HG03060 (cell line): ENCODE results near the gene SPATA25.
"Not testable (repeated sequence)": the region's sequence is repeated elsewhere in the genome, so short reads cannot be mapped to it uniquely, and the experiment has no call there.

ENCODE experiments used
- ATAC-seq: cut with Tn5 transposase; IDR thresholded peaks from one replicate; pipeline ENCODE4 v1.9.1; 2021; ENCODE audit warnings: low read depth, moderate number of reproducible peaks; ENCODE audit not compliant: unreplicated experiment

The SPATA25 gene

DNA sequence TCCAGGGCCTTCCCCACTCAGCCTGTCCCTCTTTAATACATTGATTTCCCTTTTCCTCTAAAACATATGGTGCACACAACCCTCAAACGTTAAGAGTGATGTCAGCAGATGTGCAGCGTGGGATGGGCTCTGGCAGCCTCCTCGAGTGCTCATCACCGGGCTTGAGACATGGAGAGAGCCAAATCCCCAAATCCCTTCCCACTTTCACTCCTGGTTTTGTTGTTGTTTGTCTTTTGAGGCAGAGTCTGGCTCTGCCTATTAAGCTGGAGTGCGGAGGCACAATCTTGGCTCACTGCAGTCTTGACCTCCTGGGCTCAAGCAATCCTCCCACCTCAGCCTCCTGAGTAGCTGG lies 30.3 kb upstream of the SPATA25 start:
- ATAC-seq, result no peak

DNA sequence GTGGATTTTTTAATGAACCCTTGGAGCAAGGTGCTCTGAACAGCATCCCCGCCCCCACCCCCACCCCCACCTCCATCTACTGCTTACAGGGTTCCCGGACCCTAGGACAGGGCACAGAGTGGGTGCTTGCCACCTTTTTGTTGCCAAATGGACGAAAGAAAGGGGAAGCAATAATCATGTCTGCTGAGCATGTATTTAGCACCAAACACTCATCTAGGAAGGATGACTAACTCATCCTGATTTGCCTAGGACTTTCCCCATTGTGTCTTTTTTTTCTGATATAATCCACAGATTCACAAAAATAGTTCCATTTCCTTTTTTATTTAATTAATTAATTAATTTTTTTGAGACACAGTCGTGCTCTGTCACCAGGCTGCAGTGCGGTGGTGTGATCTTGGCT lies 25.7 kb upstream of the SPATA25 start:
- no peak for ATAC-seq

DNA sequence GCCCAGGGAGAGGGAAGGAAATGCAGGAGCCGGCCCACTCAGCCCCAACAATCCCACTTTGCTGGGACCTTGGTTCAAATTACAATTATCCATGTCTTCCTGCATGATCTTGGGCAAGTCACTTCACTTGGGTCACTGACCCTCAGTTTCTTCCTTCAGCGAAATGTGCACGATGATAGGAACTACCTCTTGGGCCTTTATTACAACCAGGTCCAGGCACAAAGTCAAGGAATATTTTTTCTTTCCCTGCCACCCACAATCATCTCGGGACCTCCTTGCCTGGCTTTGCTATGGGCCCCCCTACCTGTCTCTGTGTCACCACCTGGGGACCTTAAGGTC lies 24.9 kb upstream of the SPATA25 start:
- no peak for ATAC-seq

DNA sequence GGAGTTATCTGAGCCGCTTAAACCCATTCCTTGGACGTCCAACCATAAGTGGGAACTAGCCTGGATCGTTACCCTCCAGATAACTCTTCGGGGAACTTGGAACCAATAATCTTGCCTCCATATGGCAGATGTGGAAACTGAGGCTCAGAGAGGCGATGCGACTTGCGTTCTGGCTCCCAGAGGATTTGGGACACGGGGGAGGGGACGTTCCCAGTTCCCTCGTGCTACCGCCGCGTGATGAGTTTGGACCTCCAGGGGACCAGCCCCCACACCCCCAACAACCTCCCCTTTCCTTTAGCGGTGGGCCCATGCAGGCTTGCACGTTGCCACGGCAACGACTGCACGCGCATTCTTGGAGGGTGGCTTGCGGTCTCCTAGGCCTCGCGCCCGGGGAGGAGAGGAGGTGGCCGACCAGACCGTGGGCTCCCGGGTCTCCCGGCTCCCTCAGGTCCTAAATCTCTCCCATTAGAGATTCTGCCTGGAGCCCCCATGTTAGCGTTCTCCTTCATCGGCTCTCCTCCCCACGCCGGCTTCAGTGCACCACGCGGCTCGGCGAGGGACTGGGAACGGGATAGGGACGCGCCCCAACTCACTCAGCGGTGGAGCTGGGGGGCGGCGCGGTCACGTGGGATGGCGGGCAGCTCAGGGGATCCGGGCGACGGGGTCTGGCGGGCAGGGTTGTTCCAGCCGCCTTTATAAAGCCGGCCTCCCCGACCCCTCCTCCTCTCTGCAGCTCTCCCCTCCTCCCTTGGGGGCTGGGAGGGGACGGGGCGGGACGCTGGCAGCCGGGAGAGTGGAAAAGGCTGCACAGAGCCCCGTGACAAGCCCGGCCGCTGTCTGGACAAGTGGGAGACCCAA lies 24.3 kb upstream of the SPATA25 start, which contains the start of gene PLTP:
Gene PLTP, minus strand, starts transcription at position 670 of the 858 bp plus-strand sequence. CDS start 703 bp downstream, outside the sequence.
- no peak for ATAC-seq

DNA sequence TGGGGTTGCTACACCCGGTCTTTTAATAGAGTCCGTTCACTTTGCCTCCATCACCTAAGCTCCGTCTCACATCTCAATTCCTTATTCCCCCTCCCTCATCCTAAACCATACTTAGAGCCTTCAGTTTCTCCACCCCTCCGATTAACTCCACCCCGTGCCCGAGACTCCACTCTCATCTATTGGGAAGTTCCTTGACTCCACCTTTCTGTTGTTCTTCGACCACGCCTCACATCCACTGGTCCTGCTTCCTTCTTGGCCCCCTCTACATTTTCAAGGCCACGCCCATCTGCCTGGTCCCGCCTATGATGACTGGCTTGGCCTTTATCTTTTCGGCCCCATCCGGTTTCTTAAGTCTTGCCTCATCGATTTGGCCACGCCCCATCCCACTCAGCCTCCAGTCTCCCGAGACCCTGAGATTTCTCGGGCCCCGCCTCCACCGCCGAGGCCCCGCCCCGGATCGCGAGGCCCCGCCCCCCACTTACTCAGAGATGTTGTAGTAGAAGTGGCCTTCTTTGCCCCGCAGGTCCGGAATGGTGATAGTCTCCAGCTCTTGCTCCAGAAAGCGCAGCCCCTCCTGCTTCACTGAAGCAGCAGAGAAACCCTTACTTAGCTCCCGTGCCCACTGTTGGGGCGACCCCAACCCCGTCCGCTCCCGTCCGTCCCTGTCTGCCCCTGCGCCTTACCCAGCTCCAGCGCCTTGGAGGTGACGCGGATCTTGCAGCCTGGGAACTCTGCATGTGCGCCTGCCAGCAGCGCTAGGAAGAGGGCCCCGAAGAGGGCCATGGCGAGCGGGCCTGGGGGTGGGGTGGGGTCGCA lies 23.5 kb upstream of the SPATA25 start:
- peak; percentile 87 for ATAC-seq

DNA sequence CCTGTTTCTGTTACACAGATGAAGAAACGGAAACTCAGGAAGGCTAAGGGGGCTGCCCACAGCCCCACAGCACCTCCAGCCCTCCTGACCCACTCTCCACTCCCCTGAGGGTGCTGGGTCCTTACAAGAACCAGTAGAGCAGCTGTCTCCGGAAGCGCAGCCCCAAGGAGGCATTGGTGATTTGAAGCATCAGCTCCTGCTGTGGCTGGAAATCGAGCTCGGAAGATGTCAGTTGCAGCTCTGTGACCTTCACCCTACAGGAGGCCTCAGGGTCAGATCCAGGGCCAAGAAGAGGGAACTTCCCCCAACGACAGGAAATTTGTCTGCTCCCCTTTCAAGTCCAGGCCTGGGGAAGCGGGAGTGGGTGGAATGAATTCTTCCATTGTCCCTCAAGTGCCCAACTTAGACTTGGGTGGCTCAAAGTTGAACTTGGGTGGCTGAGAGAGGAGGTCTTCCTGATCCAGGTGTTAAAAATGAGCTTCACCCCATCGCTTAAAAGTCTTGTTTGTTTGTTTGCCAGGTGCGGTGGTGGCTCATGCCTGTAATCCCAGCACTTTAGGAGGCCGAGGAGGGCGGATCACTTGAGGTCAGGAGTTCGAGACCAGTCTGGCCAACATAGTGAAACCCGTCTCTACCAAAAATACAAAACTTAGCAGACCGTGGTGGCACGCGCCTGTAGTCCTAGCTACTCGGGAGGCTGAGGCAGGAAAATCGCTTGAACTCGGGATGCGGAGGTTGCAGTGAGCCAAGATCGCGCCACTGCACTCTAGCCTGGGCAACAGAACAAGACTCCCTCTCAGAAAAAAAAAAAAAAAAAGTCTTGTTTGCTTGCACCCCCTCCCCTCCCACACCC lies 22.6 kb upstream of the SPATA25 start:
- ATAC-seq, result no peak

DNA sequence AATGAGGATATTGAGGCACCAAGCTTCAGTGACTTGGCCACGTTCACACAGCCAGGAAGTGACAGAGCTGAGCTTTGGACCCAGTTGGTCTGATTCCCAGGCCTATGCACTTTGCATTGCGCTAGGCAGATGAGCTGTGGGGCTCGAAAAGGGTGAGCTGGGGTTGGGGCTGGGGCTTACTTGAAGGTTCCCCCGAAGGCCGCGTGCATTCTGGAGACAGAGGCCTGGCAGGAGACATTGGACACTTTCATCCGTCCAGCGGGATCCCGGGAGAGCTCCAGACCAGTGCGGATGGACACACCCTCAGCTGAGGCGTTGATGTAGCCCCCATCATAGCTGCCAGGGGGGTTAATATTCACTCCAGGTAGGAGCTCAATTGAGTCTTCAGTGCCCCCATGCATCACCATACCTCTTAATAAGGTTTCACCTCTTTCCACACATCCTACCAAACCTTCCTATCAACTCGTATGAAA lies 21.9 kb upstream of the SPATA25 start:
- no peak for ATAC-seq

DNA sequence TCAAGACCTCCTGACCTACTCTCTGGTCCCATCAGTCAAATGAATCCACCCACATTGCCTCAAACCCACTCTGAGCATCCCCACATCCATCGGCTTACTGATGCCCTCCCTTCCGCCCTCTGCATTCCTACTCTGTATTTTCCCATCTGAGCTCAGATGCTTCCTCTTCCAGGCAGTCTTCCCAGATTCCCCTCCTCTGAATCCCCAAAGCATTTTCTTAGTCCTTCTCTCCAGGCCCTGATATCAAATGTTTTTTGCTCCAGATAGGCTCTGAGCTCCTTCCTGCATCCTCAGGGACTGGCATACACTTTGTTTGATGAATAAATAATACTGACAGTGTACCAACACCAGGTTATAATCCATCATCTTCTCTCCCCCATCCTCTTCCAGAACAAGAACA lies 20.7 kb upstream of the SPATA25 start:
- ATAC-seq, result no peak

DNA sequence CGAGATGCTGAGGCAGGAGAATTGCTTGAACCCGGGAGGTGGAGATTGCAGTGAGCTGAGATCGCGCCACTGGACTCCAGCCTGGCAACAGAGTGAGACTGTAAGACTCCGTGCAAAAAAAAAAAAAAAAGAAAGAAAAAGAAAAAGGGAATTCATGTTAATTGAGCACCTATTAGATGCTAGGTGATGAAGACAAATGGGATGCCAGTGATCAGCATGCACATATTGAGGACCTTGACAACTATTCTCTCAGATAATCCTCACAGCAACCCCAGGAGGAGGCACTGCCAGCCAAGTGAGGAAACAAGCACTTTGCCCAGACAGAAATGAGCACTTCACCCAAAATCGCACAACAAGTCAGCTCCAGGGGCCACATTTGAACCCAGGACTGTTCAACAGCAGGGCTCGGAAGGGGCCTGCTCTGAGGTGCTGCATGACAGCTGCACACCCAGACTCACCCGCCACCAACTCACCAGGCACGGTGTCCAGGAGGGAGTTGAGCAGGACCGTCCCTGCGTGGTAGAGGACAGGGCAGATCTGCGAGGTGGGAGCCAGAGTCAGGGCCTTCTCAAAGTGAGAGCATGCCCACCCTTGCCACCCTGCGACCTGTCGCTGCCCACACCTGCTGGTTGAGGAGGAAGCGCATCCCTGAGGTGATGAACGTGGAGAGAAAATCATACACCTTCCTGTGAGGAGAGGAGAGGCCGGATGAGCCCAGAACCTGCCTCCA lies 20.0 kb upstream of the SPATA25 start:
- ATAC-seq, result no peak

DNA sequence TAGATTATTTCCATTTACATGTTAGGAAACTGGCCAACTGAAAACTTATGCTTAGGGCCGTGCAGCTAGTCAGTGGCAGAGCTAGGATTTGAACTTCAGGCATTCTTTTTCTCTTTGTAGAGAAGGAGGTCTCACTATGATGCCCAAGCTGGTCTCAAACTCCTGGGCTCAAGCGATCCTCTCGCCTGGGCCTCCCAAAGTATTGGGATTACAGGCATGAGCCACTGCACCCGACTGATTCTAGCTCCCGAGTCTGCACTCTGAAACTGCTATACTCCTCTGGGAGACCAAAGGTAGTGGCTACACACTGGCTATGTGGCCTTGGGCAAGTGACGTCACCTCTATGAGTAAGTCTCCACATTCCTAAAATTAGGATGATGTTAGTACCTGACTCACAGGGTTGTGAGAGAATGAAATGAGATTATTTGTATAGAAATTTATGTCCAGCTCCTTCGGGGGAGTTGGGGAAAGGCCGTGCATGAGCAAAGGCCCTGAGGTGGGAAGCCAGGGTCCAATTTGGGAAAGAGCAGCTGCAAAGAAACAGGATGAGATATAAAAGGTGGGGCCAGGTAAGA lies 18.2 kb upstream of the SPATA25 start:
- no peak for ATAC-seq

DNA sequence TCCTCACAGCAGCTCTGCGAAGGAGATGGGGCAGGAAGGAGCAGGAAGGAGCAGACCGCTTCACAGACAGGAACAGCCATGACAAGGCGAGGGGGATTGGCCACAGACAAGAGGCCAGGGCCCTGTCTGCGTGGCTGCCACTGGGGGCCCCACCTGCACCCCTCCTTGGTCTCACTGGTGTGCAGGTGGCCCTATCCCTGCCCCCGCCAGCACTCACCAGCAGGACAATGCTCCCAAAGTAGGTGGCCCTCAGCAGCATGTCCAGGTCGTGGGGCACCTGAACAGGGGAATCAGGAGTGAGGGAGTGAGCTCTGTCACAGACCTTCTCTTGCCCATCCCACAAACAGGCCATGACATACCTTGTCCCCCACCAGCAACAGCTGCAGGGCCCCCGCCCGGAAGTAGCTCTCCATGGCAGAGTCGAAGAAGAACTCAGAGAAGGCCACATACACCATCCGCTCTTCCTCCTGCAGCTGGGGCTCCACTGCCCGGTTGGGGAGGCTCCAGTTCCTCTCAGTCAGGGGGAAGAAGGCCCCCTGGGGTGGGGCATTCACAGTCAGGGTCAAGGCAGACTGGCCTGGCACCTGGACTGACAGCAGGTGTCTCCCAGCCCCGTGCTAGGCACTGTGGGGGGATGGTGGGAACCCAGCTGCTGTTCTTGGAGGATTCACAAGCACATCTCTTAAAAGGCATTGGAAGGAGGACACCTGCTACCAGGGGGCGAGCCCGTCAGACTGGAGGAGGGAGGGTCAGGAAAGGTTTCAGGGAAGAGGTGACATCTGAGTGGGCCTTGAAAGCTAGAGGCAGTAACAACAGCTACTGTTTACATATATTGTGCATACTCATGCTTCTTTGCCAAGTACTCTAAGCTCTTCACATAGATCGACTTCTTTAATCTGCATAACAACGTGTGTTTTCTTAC lies 17.4 kb upstream of the SPATA25 start:
- no peak for ATAC-seq

DNA sequence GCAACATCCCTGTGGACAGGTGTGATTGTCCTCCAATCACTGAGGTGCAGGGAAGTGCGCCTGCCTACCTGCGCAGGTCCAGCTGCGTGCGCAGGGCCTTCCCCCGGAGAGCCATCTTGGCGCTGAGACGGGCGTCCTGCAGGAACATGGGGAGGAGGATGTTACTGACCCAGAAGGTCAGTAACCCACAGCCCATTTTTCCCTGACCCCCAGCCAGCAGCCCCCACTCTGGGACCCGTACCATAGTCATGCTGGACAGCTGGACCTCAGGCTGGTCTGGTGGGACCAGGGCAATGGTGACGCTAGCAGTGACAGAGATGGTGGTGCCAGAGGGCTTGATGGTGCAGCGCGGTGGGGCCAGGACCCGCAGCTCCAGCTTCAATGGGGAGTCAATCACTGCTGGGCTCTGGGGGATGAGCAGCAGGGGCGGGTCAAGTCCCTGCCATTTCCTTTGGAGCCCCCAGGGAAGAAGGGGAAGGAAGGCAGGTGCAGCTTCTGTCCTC lies 14.8 kb upstream of the SPATA25 start:
- ATAC-seq, result no peak

DNA sequence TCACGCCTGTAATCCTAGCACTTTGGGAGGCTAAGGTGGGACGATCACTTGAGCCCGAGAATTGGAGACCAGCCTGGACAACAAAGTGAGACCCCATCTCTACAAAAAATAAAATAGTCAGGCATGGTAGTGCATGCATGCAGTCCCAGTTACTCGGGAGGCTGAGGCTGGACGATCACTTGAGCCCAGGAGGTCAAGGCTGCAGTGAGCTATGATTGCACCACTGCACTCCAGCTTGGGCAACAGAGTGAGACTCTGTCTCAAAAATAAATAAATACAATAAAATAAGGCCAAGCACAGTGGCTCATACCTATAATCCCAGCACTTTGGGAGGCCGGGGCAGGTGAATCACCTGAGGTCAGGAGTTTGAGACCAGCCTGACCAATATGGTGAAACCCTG lies 13.9 kb upstream of the SPATA25 start:
- not testable (repeated sequence) for ATAC-seq

DNA sequence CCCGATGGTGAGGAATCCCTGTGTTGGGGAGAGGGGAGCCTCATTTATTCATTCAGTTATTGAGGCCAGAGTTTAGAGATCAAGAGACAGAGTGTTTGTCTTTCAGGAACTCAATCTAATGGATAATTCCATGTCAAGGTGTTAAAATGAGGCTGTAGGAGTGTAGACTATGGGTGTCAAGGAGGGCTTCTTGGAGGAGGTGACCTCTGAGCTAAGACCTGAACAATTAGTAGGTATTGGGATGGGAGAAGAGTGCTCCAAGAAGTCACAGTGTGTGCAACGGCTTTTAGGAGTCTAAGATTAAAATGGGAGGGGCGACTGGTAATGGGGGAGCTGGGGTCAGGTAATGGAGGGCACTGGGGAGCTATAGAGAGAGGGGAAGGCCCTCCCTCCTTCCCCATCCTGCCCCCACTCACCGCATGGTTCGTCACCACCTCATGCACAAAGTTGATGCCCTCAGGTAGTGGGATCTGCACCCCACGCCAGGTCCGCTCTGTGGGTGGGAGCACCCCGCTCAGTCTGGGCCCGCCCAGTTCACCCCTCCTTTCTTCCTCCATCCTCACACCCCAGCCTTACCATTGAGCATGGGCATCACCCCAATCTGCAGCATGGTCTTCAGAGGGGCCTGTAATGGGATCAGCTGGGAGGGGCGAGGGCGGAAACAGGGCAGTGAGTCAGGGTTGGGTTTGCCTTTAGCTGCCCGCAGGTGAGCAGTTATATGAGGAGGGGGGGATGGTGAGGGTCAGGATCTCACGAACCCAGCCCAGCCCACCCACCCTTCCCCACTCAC lies 11.8 kb upstream of the SPATA25 start:
- ATAC-seq, result no peak

DNA sequence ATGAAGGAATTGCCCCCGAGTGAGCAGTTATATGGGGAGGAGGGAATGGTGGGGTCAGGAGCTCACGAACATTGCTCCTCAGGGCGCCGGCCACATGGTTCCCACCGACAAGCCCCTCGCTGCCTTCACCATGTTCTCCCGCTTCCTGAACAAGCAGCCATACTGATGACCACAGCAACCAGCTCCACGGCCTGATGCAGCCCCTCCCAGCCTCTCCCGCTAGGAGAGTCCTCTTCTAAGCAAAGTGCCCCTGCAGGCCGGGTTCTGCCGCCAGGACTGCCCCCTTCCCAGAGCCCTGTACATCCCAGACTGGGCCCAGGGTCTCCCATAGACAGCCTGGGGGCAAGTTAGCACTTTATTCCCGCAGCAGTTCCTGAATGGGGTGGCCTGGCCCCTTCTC lies 10.9 kb upstream of the SPATA25 start:
- no peak for ATAC-seq

DNA sequence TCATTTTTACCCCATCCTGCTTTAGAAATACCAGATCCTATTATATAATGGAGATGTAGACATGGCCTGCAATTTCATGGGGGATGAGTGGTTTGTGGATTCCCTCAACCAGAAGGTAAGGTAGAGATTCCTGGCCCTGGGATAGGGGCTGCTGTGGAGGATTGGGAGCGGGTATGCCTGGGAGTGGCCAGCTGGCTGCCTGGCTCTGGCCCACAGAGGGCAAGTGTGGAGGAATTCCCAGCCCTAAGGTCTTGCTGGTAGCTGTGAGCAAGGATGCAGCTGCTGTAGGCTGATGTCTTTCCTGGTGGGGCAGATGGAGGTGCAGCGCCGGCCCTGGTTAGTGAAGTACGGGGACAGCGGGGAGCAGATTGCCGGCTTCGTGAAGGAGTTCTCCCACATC lies 10.3 kb upstream of the SPATA25 start:
- no peak for ATAC-seq

DNA sequence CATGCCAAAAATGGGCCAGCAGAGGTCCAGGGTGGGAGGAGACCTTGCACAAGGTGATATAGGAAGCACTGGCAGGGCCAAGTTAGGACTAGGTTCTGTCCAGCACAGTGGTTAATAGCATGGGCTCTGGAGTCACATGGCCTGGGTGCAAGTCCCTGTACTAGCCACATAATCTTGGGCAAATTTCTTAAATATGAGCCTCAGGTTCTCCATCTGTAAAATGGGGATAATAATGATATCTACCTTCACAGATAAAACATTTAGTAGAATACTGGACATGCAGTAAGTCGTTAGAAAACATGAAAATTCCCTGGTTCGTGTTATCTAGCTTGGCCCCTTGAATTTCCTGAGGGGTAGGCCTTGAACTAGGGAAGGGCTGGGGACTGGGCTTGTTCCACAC lies 9.9 kb upstream of the SPATA25 start:
- ATAC-seq, result no peak

DNA sequence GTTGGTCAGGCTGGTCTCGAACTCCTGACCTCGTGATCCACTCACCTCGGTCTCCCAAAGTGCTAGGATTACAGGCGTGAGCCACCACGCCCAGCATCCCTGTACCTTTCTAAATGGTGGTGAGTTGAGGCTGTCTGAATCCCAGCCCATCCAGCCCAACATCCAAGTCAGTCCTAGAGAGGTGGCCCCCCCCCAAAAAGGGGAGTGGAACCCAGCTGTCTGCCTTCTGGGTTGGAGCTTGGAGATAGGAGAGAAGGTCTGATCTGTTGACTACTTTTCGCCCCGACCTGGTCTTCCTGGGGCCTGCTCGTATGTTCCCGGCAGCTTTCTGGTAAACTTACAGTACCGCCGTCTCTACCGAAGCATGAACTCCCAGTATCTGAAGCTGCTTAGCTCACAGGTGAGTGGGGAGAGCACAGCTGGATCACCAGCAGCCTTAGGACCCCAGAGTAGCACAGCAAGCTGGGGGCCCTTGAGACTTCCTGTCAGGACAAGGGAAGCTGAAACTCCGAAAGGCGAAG lies 9.3 kb upstream of the SPATA25 start:
- ATAC-seq, result no peak
